ENCODE measurements around the gene STARD4. TPM values are rescaled to one million over a fixed set of nuclear protein-coding genes. Genes with fewer than 3 reads are reported as not detected.

STARD4 gene
- total RNA-seq, 1 donor from 2014 or later: 3.8 TPM

DNA sequence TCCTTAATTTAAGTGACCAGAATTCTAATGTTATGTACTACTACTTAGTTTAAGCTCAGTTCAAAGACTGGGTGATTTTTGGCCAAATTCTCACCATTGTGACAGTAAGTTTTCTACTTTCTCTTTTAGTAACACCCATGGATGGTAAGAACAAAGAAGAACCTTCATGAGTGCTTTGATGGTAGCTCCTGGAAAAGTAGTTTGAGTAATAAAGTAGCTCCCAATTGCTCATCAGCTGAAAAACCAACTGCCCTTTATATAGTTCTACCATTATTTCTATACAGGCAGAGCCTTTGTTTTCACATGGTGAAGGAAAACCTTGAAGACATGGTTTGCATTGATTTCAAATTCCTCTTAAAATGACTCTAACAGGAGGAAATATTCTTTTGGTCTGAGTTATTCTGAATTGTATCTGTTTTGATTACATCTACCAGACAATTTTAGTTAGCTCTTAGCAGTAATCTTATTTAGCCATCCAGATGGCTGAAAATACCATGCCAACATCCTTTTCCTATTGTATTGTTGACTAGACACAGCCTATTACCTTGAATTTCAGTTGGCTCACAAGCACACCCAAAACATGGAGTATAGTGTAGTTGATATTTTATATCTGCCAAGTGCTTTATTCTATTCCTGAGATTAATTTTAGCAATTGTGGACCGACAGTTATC lies 23.7 kb upstream of the STARD4 start:
- DNase-seq (no peak), ATAC-seq (no peak)
- intact Hi-C loops (cut with micrococcal nuclease): no loop called here

GRCh38 chr5:111532886-111533582 lies 20.7 kb upstream of the STARD4 start:
- no peak for DNase-seq
- ATAC-seq: no peak
- intact Hi-C loops (cut with micrococcal nuclease): loop anchor here (5.0 kb wide), 1 partner anchor 614 kb away; no protein-coding TSS in a partner anchor

DNA sequence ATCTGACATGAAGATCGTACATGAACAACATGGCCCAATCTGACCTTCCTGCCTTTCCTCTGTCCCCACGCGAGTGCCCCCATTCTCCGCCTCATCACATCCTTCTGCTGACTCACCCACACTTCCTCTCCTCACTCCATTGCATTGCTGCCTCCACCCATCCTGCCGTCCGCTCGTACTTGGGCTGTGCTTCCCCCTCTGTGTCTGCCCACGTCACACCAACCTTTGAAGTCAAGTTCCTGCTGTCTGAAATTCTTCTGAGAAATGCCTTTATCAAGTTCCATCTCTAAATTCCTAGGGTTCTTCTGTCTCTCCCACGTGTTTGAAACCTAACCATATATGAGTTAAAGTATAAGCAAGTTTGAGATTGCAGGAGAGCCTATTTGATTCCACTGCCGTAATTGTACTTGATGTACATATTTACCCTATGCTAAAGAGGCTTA lies 18.0 kb upstream of the STARD4 start:
- intact Hi-C loops (cut with micrococcal nuclease): loop anchor here (5.0 kb wide), 1 partner anchor 617 kb away; no protein-coding TSS in a partner anchor
- DNase-seq: peak; percentile 68
- peak; percentile 94 for ATAC-seq

DNA sequence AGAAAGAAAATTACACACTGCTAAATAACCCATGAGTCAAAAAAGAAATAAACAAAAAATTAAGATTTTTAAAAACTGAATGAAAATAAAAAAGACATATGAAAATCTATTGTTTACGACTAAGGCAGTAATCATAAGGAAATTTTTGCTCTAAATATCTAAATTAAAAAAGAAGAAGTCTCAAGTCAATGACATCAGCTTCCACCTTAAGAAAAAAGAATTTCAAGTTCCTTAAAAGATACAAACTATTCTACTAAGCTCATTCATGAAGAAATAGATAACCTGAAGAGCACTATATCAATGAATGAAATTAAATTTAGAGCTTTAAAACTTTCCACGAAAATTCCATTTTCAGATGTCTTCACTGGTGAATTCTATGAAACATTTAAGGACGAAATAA lies 15.7 kb upstream of the STARD4 start:
- ATAC-seq: no peak
- intact Hi-C loops (cut with micrococcal nuclease): no loop called here
- no peak for DNase-seq

GRCh38 chr5:111520908-111521307 lies 8.6 kb upstream of the STARD4 start:
- DNase-seq: no peak
- no peak for ATAC-seq
- intact Hi-C loops (cut with micrococcal nuclease): no loop called here

- no peak for DNase-seq
- ATAC-seq: no peak
- intact Hi-C loops (cut with micrococcal nuclease): no loop called here
Measured at GRCh38 chr5:111518777-111519176, 6.4 kb upstream of the STARD4 start.

DNA sequence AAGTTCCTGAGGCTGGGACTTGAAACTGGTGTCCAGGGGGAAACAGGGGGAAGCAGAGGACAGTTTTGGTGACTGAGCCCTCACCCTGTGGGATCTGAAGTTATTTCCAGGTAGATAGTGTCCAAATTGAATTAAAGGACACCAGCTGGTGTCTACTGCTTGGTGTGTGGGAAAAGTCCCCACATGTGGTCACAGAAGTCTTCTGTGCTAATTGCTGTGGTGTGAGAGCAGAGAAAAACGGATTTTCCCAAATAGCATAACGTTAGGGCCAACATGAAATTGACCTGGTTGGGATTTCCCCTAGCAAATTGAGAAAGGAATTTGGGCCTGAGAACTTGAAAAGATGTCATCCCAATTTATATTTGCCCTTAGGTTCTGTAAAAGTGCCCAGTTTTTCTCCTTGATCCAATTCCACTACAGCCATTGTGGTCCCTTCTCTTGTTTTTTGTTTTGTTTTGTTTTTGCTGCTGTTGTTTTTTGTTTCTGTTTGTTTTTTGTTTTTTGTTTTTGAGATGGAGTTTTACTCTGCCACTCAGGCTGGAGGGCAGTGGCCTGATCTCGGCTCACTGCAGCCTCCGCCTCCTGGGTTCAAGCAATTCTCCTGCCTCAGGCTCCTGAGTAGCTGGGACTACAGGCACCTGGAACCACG lies 5.6 kb upstream of the STARD4 start:
- intact Hi-C loops (cut with micrococcal nuclease): no loop called here
- DNase-seq (no peak), ATAC-seq (no peak)

DNA sequence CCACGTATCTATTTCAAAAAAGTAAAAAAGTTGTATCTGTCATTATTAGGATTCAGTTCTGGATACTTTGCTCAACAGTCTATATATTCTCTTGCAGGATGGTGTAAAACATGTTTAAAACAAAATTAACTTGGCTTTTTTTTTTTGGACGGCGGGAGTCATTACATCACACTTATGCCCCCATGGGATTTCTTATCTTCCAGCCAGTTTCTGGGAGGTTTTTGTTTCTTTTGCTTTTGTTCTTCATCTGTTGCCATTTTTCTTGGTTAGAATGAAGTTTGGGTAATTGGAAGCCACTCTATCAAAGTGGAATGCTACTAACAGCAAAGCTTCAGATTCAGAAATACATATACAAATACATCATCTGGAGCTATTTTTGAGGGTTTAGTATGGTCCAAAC lies 1.8 kb upstream of the STARD4 start:
- DNase-seq (no peak), ATAC-seq (no peak)
- intact Hi-C loops (cut with micrococcal nuclease): no loop called here

- intact Hi-C loops (cut with micrococcal nuclease): no loop called here
- no peak for DNase-seq
Measured at GRCh38 chr5:111513131-111513520, 791 bp upstream of the STARD4 start.

DNA sequence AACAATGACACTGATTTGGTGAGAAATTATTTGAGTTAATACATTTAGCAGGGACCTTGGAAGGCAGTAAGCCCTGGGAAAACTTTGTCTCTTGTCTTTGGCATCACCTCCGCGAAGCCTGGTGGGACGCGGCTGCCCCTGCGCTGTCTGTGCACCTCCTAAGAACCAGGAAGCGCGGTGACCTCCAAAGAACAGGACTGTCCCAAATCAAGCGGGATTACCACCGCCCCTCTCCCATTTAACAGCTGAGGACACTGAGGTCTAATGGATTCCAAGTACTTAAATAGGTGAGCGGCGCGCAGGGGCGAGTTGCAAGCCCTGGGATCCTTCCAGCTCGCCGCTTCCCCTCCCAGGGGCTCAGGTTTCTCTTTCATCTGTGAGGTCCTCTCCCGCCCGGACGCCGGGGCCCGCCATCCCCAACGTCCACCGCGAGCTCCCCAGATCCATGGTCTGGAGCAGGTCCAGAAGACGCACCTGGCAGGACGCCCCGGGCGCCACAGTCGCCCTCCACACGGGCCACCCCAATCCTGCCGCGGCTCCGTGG lies 432 bp downstream of the STARD4 start:
- peak; percentile 33 for ATAC-seq
- intact Hi-C loops (cut with micrococcal nuclease): no loop called here
- no peak for DNase-seq

More at GRCh38 chr5:111513131-111513520, 791 bp upstream of the STARD4 start:
- ATAC-seq: no peak

- no peak for DNase-seq
- intact Hi-C loops (cut with micrococcal nuclease): no loop called here
- ATAC-seq: no peak
Measured at GRCh38 chr5:111511174-111511830, 1.0 kb downstream of the STARD4 start.

DNA sequence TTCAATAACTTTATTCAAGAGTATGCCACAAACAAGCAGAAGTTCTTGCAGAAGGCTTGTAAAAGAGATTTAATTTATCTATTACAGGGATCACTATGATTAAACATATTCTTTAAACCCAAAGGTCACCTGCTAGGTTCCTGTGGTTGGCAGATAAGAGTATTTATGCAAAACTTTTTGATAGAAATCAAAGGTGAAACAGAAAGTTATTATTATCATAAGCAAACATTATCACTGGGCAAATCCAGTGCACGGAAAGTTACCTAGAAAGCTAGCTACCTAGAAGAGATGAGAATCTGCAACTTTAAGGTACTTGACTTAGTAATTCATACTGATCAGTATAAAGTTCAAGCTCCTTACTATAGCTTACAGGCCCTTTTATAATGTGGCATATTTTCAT lies 3.2 kb downstream of the STARD4 start:
- DNase-seq (no peak), ATAC-seq (no peak)
- intact Hi-C loops (cut with micrococcal nuclease): no loop called here

DNA sequence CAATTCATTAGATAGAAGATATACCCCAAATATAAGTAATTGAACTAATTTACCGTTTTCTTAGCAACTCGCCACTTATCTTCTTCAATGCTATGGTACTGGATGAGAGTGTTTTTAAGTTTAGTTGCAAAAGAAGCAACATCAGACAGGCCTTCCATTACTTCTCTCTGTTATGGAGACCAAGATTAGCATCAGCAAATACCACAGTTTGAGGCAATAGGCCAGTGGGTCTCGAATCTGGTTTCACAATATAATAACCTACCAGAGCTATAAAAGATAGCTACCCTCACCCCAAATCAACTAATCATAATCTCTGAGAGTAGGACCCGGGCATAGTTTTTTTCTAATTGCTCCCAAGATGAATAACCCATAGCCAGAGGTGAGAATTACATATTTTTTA lies 5.1 kb downstream of the STARD4 start:
- no peak for DNase-seq
- ATAC-seq: no peak
- intact Hi-C loops (cut with micrococcal nuclease): no loop called here

DNA sequence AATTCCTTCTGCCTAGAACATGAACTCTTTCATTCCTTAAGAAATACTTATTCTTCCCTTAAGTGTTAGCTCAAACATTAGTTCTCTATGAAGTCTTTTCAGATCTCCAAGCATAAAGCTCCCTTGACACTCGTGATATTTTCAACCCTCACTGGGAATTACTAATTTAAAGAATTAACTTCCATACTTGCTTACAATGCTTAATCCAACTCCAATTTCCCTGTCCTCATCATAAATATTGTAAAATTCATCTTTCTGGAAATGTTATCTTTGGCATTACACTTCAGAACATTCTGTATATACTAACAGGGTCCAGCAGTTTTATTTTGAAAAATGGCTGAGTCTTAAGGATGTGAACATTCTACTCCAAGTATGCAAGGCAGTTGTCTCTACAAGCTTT lies 7.2 kb downstream of the STARD4 start:
- intact Hi-C loops (cut with micrococcal nuclease): no loop called here

DNA sequence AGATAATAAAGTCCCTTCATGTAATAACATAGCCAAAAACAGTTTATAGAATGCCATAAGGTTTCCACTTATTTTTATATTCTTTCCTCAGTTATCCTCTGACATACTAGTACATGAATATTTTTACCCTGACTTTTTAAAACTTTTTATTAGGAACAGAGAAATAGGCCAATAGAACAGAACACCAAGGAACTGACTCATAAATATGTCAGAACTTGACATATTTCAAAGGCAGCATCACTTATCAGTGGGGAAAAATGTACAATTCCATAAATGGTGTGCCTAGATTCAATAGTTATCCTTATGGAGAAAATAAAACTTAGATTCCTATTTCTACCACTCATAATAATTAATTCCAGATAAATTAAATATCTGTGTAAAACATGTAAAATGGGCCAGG lies 9.4 kb downstream of the STARD4 start:
- no peak for DNase-seq
- ATAC-seq: no peak
- intact Hi-C loops (cut with micrococcal nuclease): no loop called here

More for the DNA sequence above, 7.2 kb downstream of the STARD4 start:
- ATAC-seq: no peak
- no peak for DNase-seq

DNA sequence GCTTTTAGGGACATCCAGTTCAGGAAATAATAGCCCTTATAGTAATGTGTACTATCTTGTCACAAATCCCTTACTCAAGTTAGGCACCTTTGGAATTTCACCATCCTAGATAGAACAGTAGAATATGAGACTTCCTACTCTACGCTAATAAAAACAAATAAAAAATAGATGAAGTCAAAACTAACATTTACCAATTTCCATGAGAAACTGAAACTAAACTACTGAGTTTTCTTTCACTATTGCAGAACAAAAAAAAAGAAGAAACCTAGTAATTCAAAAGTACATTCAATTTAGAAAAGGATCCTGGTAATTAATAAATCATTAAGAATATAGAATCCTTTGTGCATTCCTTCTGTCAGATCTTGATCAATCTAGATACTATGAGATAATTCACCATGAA lies 14.0 kb downstream of the STARD4 start:
- DNase-seq: no peak
- no peak for ATAC-seq
- intact Hi-C loops (cut with micrococcal nuclease): no loop called here

- intact Hi-C loops (cut with micrococcal nuclease): no loop called here
- DNase-seq: no peak
Measured at GRCh38 chr5:111495159-111495558, 17.2 kb downstream of the STARD4 start.

DNA sequence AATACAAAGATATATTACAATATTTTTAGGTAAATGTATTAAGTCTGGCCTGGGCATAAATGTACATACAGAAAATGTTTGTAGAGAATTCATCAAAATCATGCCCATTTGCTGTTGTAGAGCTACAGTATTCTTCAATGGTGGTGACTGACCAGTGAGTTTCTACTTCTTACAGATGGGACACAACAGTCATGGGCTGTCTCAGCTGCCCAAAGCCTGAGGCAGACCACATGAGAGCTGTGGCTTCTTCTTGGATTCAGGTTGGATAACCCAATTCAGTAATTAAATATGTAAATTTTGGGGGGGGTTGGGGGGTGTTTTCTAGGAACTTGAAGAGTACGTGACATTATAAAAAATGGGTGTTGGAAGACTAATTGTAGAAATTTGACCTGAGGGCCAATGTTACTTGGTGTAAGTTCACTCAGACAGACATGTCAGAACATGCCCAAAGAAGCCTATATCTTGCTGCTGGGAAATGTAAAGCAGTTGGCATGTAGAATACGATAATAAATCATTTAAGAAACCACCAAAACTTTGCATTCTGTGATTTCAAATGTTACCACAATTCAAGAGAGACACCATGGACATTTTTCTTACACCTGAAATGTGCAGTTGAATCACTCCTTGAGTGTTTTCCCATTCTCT lies 17.9 kb downstream of the STARD4 start:
- intact Hi-C loops (cut with micrococcal nuclease): no loop called here
- no peak for ATAC-seq

More at GRCh38 chr5:111495159-111495558, 17.2 kb downstream of the STARD4 start:
- ATAC-seq: no peak

GRCh38 chr5:111493031-111493430 lies 19.3 kb downstream of the STARD4 start:
- ATAC-seq (no peak), DNase-seq (no peak)
- intact Hi-C loops (cut with micrococcal nuclease): no loop called here

More for the DNA sequence above, 17.9 kb downstream of the STARD4 start:
- DNase-seq: no peak
